A673 (cell line): Measurements from ENCODE around the gene IRX3. TPM values are rescaled to one million over a fixed set of nuclear protein-coding genes. Genes with fewer than 3 reads are reported as not detected.

Experiments used
- Bru-seq: library from RNA; stranded (reverse); fragments of 400-500 nt; gene quantifications from one replicate; lab custom pipeline; 2021; lab: Mats Ljungman, UMichigan
- BruChase-seq, 2 experiments: library from RNA; stranded (reverse); fragments of 400-500 nt; gene quantifications; one replicate each; lab custom pipeline; 2021; lab: Mats Ljungman, UMichigan
- BruUV-seq: library from RNA; stranded (reverse); fragments of 400-500 nt; replicated peaks from 2 replicates; lab custom pipeline; 2021; lab: Mats Ljungman, UMichigan
- CTCF ChIA-PET: fragments of 300-600 bp; sonication (Branson Sonifier 250); formaldehyde crosslinking; loops from one replicate; lab custom pipeline; 2022; ENCODE audit warnings: antibody characterized with exemption; lab: Charles Lee
- POLR2A ChIA-PET: fragments of 300-600 bp; sonication (Branson Sonifier 250); formaldehyde crosslinking; loops from one replicate; lab custom pipeline; 2022; ENCODE audit warnings: antibody characterized with exemption; ENCODE audit not compliant: low non-redundant PET; lab: Charles Lee
- DNase-seq: peaks from one replicate; pipeline ENCODE4 v3.0.0-alpha.2; 2015; ENCODE audit warnings: low spot score
- H3K27ac ChIP-seq: fragments of 200-600 bp; sonication (generic); 2 replicates; pipeline ENCODE4 v1.5.1; 2016; ENCODE audit warnings: mixed run types, low read depth, mild to moderate bottlenecking, mixed read lengths, antibody characterized with exemption, low read length; ENCODE audit not compliant: poor library complexity, severe bottlenecking
- H3K27me3 ChIP-seq: fragments of 200-600 bp; sonication (generic); replicated peaks from 2 replicates; pipeline ENCODE4 v1.6.1; 2017; ENCODE audit warnings: mixed run types, low read depth, mild to moderate bottlenecking, mixed read lengths, antibody characterized with exemption, low read length; ENCODE audit not compliant: insufficient read depth, poor library complexity
- H3K36me3 ChIP-seq: fragments of 200-600 bp; sonication (generic); 2 replicates; pipeline ENCODE4 v1.6.1; 2016; ENCODE audit warnings: mixed run types, mild to moderate bottlenecking, mixed read lengths, antibody characterized with exemption, low read length; ENCODE audit not compliant: insufficient read depth, poor library complexity, severe bottlenecking
- H3K4me1 ChIP-seq: fragments of 200-600 bp; sonication (generic); 2 replicates; pipeline ENCODE4 v1.6.1; 2017; ENCODE audit warnings: mixed run types, mild to moderate bottlenecking, mixed read lengths, antibody characterized with exemption, low read length; ENCODE audit not compliant: insufficient read depth, poor library complexity, severe bottlenecking
- H3K4me3 ChIP-seq: fragments of 200-600 bp; sonication (generic); 2 replicates; pipeline ENCODE4 v1.5.1; 2016; ENCODE audit warnings: low read depth, mixed run types, mild to moderate bottlenecking, mixed read lengths, low read length; ENCODE audit not compliant: poor library complexity, severe bottlenecking
- H3K9me3 ChIP-seq: fragments of 200-600 bp; sonication (generic); 2 replicates; pipeline ENCODE4 v1.6.1; 2016; ENCODE audit warnings: mixed run types, low read depth, mild to moderate bottlenecking, mixed read lengths, antibody characterized with exemption, low read length; ENCODE audit not compliant: poor library complexity, severe bottlenecking
- CTCF ChIP-seq: fragments of 300-800, 200-600 bp; sonication (generic); conservative IDR thresholded peaks from 2 replicates; pipeline ENCODE4 v1.5.1; 2017; ENCODE audit warnings: low read depth, mild to moderate bottlenecking, antibody characterized with exemption, low read length, moderate library complexity, mixed read lengths
- EZH2 ChIP-seq: fragments of 200-600 bp; sonication (generic); IDR thresholded peaks from 2 replicates; pipeline ENCODE4 v1.6.1; 2017; ENCODE audit warnings: borderline replicate concordance, low read depth, mild to moderate bottlenecking, mixed read lengths, antibody characterized with exemption, low read length; ENCODE audit not compliant: poor library complexity, severe bottlenecking
- intact Hi-C: fragments of 100-400 bp; cut with micrococcal nuclease; formaldehyde crosslinking; loops from one replicate; pipeline ENCODE4 v1.10.0; 2022; ENCODE audit not compliant: unreplicated experiment
- long read RNA-seq: library from polyadenylated mRNA; stranded (forward); transcript quantifications from one replicate; pipeline ENCODE4 v2.0.0, GENCODE V29; 2022
- total RNA-seq: library from RNA; stranded (reverse); gene quantifications from 2 replicates; pipeline ENCODE4 v1.2.3, GENCODE V29; 2021

Gene IRX3
- total RNA-seq (22.7 and 22.9 TPM in 2 replicates), Bru-seq, nascent RNA (percentile 66 among the genes with signal in this experiment), BruChase-seq, experiment 1, labeled RNA remaining after a 2-hour chase (percentile 73 among the genes with signal in this experiment), BruChase-seq, experiment 2, labeled RNA remaining after a 6-hour chase (percentile 62 among the genes with signal in this experiment)
- long read RNA-seq, transcript IRX3-201 (4 exons, 2,601 nt): major isoform, 13 of 26 reads
- long read RNA-seq, partial matches to known transcripts: 7 of 26 reads
- long read RNA-seq, other reads (novel, unspliced or antisense): 6 of 26 reads

DNA sequence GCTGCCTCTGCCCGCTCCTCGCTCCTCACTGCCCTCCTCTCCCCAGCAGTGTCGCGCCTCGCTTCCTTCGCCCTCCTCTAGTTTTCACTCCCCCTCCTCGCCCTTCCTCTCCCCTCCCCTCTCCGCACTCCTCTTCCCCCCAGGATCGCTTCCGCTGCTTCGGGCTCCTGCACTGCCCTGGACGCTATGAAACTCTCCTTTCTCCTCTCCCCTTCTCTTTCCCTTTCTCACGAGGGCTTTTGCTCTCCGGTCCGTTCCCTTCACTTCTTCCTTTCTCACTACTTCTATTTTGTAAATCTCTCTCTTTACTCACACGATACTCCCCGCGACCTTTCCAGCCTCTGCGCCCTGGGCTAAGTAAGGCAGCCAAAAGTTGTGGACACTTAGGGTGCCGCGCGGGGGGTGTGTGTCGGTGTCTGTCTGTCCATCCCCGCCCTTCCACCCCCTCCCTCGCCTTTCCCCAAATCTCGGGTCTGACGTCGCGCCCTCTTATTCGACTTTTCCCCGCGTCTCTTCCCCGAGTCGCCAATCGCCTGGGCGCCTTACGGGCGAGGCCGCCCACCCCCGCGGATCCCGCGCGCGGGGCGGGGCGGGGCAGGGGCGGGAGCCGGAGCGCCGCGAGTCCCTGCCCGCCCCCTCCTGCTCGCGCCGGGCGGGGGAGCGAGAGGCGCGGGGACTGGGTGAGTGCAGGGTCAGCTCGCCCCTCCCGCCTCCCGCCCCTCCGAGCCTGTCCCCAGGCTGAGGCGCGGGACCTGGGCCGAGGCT lies at the start of gene IRX3:
TSS of gene IRX3 (minus strand) at position 422 of the 765 bp plus-strand sequence. CDS start 737 bp downstream, outside the sequence.
- no TSS peak for BruUV-seq
- H3K27ac ChIP-seq: peak within 1 kb of the TSS; percentile 94

DNA sequence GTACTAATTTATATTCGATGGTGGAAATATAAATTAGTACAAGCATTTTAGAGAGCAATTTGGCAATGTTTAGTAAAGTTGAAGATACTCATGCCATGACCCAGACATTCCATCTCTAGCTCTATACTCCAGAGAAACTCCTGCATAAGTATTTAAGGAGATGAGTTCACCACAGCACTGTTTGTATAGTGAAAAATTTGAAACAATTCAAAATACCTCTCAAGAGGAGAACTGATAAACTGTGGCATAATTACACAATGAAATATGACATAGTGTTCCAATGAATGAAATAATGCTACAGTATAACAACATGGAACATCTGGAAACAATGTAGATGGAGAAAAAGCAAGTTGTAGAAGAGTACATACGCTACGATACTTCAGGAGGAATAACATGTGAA lies 48.6 kb upstream of the IRX3 start:
- H3K36me3 ChIP-seq: no peaks in the 10 kb centered on the region
- DNase-seq: no peak
- H3K27ac ChIP-seq: no peak overlapping the region
- H3K27me3 ChIP-seq: no peaks in the 10 kb centered on the region
- ChIA-PET CTCF (no interaction called here), POLR2A (no interaction called here)
- H3K9me3 ChIP-seq: no peaks in the 10 kb centered on the region
- no peak for TF ChIP-seq CTCF
- TF ChIP-seq EZH2: no peak
- BruUV-seq: no TSS peak
- H3K4me3 ChIP-seq: no peak overlapping the region
- intact Hi-C loops: no loop called here
- H3K4me1 ChIP-seq: no peaks in the 10 kb centered on the region

More for the DNA sequence above, at the start of gene IRX3:
- no peaks in the 10 kb centered on the region for H3K27me3 ChIP-seq
- DNase-seq: peak; percentile 97
- no peaks in the 10 kb centered on the region for H3K9me3 ChIP-seq
- no peaks in the 10 kb centered on the region for H3K4me1 ChIP-seq
- ChIA-PET CTCF (no interaction called here), POLR2A (no interaction called here)
- TF ChIP-seq CTCF (no peak), EZH2 (no peak)
- peaks cover 8% of the 10 kb centered on the region for H3K36me3 ChIP-seq
- H3K4me3 ChIP-seq: peak within 1 kb of the TSS; percentile 74
- intact Hi-C loops: loop anchor here (2.0 to 10.0 kb wide), 4 partner anchors 188 to 642 kb away; no protein-coding TSS in a partner anchor

GRCh38 chr16:54334208-54334607 lies 47.6 kb upstream of the IRX3 start:
- Histone ChIP-seq H3K9me3 (no peaks in the 10 kb centered on the region), H3K36me3 (no peaks in the 10 kb centered on the region), H3K4me1 (no peaks in the 10 kb centered on the region), H3K27ac (no peak overlapping the region), H3K27me3 (no peaks in the 10 kb centered on the region), H3K4me3 (no peak overlapping the region)
- ChIA-PET CTCF (interaction anchor here (0.6 kb wide), 1 partner anchor 203 kb away, joined by 8 read pairs; no protein-coding TSS in a partner anchor), POLR2A (no interaction called here)
- DNase-seq: no peak
- no peak for TF ChIP-seq CTCF
- no peak for TF ChIP-seq EZH2
- intact Hi-C loops: no loop called here
- BruUV-seq: no TSS peak
